Loucy (cell line): Measurements from ENCODE around the gene HLA-B.

Experiments
- H2AFZ ChIP-seq: fragments of 200-600 bp; sonication (generic); 2 replicates; pipeline ENCODE4 v1.6.0; 2016; ENCODE audit warnings: antibody characterized with exemption, mild to moderate bottlenecking, low read length, moderate library complexity
- H3F3A ChIP-seq: fragments of 200-600 bp; 2 replicates; pipeline ENCODE4 v1.6.0; 2016; ENCODE audit warnings: antibody characterized with exemption, low read depth, mild to moderate bottlenecking
- H3K27me3 ChIP-seq: fragments of 200-600 bp; sonication (generic); 2 replicates; pipeline ENCODE4 v1.6.1; 2014; ENCODE audit warnings: low read length, mild to moderate bottlenecking; ENCODE audit not compliant: insufficient read depth, poor library complexity, severe bottlenecking
- H3K36me3 ChIP-seq: fragments of 200-600 bp; sonication (generic); 2 replicates; pipeline ENCODE4 v1.6.1; 2016; ENCODE audit warnings: low read length; ENCODE audit not compliant: insufficient read depth
- H3K4me1 ChIP-seq: fragments of 200-600 bp; sonication (generic); 2 replicates; pipeline ENCODE4 v1.5.1; 2014; ENCODE audit warnings: low read length, mild to moderate bottlenecking; ENCODE audit not compliant: insufficient read depth, poor library complexity, severe bottlenecking
- H3K4me2 ChIP-seq: fragments of 200-600 bp; sonication (generic); 2 replicates; pipeline ENCODE4 v1.6.0; 2014; ENCODE audit warnings: antibody characterized with exemption, low read length, low read depth, mild to moderate bottlenecking; ENCODE audit not compliant: poor library complexity, severe bottlenecking
- H3K4me3 ChIP-seq: fragments of 200-600 bp; sonication (generic); 2 replicates; pipeline ENCODE4 v1.5.1; 2014; ENCODE audit warnings: low read length, mild to moderate bottlenecking, mixed read lengths; ENCODE audit not compliant: poor library complexity, severe bottlenecking
- H3K79me2 ChIP-seq: fragments of 200-600 bp; sonication (generic); 2 replicates; pipeline ENCODE4 v1.6.1; 2014; ENCODE audit warnings: low read length; ENCODE audit not compliant: insufficient read depth
- H3K9ac ChIP-seq: fragments of 200-600 bp; sonication (generic); 2 replicates; pipeline ENCODE4 v1.6.0; 2014; ENCODE audit warnings: mild to moderate bottlenecking, low read depth, low read length, moderate library complexity; ENCODE audit not compliant: poor library complexity, severe bottlenecking
- H3K9me2 ChIP-seq: fragments of 200-600 bp; sonication (generic); replicated peaks from 2 replicates; pipeline ENCODE4 v1.6.1; 2016; ENCODE audit warnings: low read depth, low read length, mixed read lengths
- H3K9me3 ChIP-seq: fragments of 200-600 bp; sonication (generic); 2 replicates; pipeline ENCODE4 v1.6.1; 2014; ENCODE audit warnings: mild to moderate bottlenecking, antibody characterized with exemption, low read length, low read depth; ENCODE audit not compliant: insufficient read depth
- H4K20me1 ChIP-seq: fragments of 200-600 bp; sonication (generic); 2 replicates; pipeline ENCODE4 v1.6.0; 2014; ENCODE audit warnings: antibody characterized with exemption, low read length, mild to moderate bottlenecking; ENCODE audit not compliant: insufficient read depth, poor library complexity, severe bottlenecking
- EZH2phosphoT487 ChIP-seq: fragments of 200-600 bp; IDR thresholded peaks from 2 replicates; pipeline ENCODE4 v1.6.1; 2018; ENCODE audit warnings: antibody characterized with exemption, mild to moderate bottlenecking, moderate library complexity, borderline replicate concordance
- TF ChIP-seq, protein P1 (sequence below): fragments of 200-600 bp; sonication (generic); conservative IDR thresholded peaks from 2 replicates; pipeline ENCODE4 v1.5.1; 2014; ENCODE audit warnings: mild to moderate bottlenecking, antibody characterized with exemption, low read length

HLA-B gene

DNA sequence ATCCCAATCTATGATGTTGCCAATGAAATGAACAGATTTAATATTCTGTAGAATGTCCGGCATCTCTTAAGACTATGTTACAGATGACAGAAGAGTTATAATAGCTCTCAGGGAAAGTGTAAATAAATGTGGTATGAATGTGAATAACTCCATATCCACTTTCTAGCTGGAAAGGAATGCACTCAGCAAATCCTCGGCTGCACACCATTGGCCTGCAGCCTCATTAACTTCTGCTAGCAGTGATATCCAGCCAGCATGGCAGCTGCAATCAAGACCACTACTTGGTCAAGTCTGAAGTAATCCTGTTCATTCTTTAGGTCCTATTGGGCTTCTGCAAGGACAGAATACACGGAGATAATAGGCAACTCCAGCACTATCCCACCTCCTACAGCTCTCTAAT lies 29.1 kb upstream of the HLA-B start:
- H3K36me3 ChIP-seq, result no peaks in the 10 kb centered on the region

DNA sequence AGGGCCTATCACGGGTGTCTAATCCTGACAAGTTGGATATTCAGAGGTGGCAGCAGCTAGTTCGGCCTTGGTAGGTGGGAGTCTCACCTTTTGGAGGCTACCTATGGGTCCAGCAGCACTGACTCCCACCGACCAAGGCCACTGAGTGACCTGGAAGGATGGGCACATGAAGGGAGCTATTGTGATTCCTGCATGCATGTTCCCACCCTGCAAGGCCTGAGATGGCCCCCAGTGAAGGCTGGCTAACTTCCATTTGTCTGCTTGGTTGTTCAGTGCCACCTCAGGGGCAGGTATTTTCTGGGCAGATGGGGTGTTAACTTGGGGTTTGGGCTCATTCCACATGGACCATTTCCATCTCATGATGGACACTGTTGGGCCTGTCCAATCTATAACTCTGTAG lies 28.1 kb upstream of the HLA-B start:
- no peak overlapping the region for H3K9ac ChIP-seq
- TF ChIP-seq, protein P1, sequence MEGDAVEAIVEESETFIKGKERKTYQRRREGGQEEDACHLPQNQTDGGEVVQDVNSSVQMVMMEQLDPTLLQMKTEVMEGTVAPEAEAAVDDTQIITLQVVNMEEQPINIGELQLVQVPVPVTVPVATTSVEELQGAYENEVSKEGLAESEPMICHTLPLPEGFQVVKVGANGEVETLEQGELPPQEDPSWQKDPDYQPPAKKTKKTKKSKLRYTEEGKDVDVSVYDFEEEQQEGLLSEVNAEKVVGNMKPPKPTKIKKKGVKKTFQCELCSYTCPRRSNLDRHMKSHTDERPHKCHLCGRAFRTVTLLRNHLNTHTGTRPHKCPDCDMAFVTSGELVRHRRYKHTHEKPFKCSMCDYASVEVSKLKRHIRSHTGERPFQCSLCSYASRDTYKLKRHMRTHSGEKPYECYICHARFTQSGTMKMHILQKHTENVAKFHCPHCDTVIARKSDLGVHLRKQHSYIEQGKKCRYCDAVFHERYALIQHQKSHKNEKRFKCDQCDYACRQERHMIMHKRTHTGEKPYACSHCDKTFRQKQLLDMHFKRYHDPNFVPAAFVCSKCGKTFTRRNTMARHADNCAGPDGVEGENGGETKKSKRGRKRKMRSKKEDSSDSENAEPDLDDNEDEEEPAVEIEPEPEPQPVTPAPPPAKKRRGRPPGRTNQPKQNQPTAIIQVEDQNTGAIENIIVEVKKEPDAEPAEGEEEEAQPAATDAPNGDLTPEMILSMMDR, result no peak
- TF ChIP-seq EZH2phosphoT487, result no peak

More for the DNA sequence above, 29.1 kb upstream of the HLA-B start:
- no peaks in the 10 kb centered on the region for H3K27me3 ChIP-seq
- H3K4me3 ChIP-seq, result no peak overlapping the region
- H4K20me1 ChIP-seq, result no peaks in the 10 kb centered on the region
- H3K9me2 ChIP-seq, result no peaks in the 10 kb centered on the region
- no peak overlapping the region for H2AFZ ChIP-seq
- H3K4me2 ChIP-seq, result no peak overlapping the region
- no peak overlapping the region for H3K9ac ChIP-seq
- TF ChIP-seq, protein P1, result no peak
- TF ChIP-seq EZH2phosphoT487, result no peak
- H3K4me1 ChIP-seq, result no peaks in the 10 kb centered on the region
- no peaks in the 10 kb centered on the region for H3F3A ChIP-seq
- H3K79me2 ChIP-seq, result no peaks in the 10 kb centered on the region
- H3K9me3 ChIP-seq, result no peaks in the 10 kb centered on the region

DNA sequence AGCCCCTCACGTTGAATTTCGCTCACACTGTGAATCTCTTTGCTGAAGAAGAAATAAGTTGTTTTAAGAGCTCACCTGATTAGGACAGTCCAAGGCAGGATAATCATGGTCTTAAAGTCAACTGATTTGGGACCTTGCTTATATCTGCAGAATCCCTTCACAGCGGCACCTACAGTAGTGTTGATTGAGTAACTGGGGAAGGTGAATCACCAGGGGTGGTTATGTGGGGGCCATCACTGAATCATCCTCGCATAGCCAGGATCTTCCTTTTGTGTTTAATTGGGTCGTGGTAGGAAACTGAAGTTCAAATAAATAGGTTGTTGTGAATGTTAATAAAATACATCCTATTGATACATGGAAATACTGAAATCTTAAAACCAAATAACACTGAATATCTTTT lies 26.2 kb upstream of the HLA-B start:
- no peaks in the 10 kb centered on the region for H3K4me1 ChIP-seq
- no peaks in the 10 kb centered on the region for H4K20me1 ChIP-seq
- TF ChIP-seq EZH2phosphoT487, result no peak
- TF ChIP-seq, protein P1, result no peak
- no peak overlapping the region for H3K9ac ChIP-seq
- no peaks in the 10 kb centered on the region for H3K79me2 ChIP-seq
- no peaks in the 10 kb centered on the region for H3K27me3 ChIP-seq
- H3K9me2 ChIP-seq, result no peaks in the 10 kb centered on the region
- H3K4me3 ChIP-seq, result no peak overlapping the region
- H3K9me3 ChIP-seq, result no peaks in the 10 kb centered on the region
- H3K4me2 ChIP-seq, result no peak overlapping the region
- no peaks in the 10 kb centered on the region for H3F3A ChIP-seq
- H2AFZ ChIP-seq, result no peak overlapping the region
- no peaks in the 10 kb centered on the region for H3K36me3 ChIP-seq

More for the DNA sequence above, 28.1 kb upstream of the HLA-B start:
- H4K20me1 ChIP-seq, result no peaks in the 10 kb centered on the region
- no peaks in the 10 kb centered on the region for H3K36me3 ChIP-seq
- no peak overlapping the region for H2AFZ ChIP-seq
- H3K4me1 ChIP-seq, result no peaks in the 10 kb centered on the region
- H3K27me3 ChIP-seq, result no peaks in the 10 kb centered on the region
- no peak overlapping the region for H3K4me3 ChIP-seq
- no peaks in the 10 kb centered on the region for H3K9me3 ChIP-seq
- no peaks in the 10 kb centered on the region for H3F3A ChIP-seq
- H3K79me2 ChIP-seq, result no peaks in the 10 kb centered on the region
- H3K9me2 ChIP-seq, result no peaks in the 10 kb centered on the region
- no peak overlapping the region for H3K4me2 ChIP-seq
